H9 (cell line): ENCODE data around the gene BRWD1. TPM values are rescaled to one million over a fixed set of nuclear protein-coding genes. Genes with fewer than 3 reads are reported as not detected.

Experiments used
- DNase-seq: peaks from one replicate; pipeline ENCODE4 v3.0.0-alpha.2; 2017
- H2AFZ ChIP-seq: one replicate; pipeline ENCODE4 v1.6.1; 2013; ENCODE audit warnings: mild to moderate bottlenecking, low read length, control low read depth, moderate library complexity
- H2AK5ac ChIP-seq: 2 replicates; pipeline ENCODE4 v1.6.1; 2013; ENCODE audit warnings: low read length, control low read depth, mixed read lengths; ENCODE audit not compliant: insufficient read length
- H2BK120ac ChIP-seq: one replicate; pipeline ENCODE4 v1.6.1; 2013; ENCODE audit warnings: low read depth, mild to moderate bottlenecking, low read length, control low read depth, inconsistent platforms; ENCODE audit not compliant: poor library complexity, severe bottlenecking
- H2BK12ac ChIP-seq: 2 replicates; pipeline ENCODE4 v1.6.1; 2013; ENCODE audit warnings: low read length, control low read depth, mixed read lengths, low read depth; ENCODE audit not compliant: insufficient read length
- H2BK15ac ChIP-seq: 2 replicates; pipeline ENCODE4 v1.6.1; 2013; ENCODE audit warnings: low read depth, low read length, control low read depth
- H2BK20ac ChIP-seq: one replicate; pipeline ENCODE4 v1.6.1; 2013; ENCODE audit warnings: low read depth, mild to moderate bottlenecking, low read length, control low read depth, inconsistent platforms; ENCODE audit not compliant: poor library complexity, severe bottlenecking
- H2BK5ac ChIP-seq: 2 replicates; pipeline ENCODE4 v1.6.1; 2013; ENCODE audit warnings: low read length, control low read depth, mixed read lengths; ENCODE audit not compliant: insufficient read length
- H3K14ac ChIP-seq: 2 replicates; pipeline ENCODE4 v1.6.1; 2013; ENCODE audit warnings: low read length, control low read depth; ENCODE audit not compliant: insufficient read depth
- H3K18ac ChIP-seq: 2 replicates; pipeline ENCODE4 v1.6.1; 2013; ENCODE audit warnings: low read depth, mild to moderate bottlenecking, mixed read lengths, low read length, control low read depth; ENCODE audit not compliant: insufficient read length
- H3K23ac ChIP-seq: 2 replicates; pipeline ENCODE4 v1.6.1; 2013; ENCODE audit warnings: low read length, control low read depth, mixed read lengths, low read depth; ENCODE audit not compliant: insufficient read length
- H3K23me2 ChIP-seq: 2 replicates; pipeline ENCODE4 v1.6.1; 2013; ENCODE audit warnings: low read depth, mild to moderate bottlenecking, mixed read lengths, low read length, control low read depth; ENCODE audit not compliant: insufficient read length, poor library complexity, severe bottlenecking
- H3K27ac ChIP-seq: 2 replicates; pipeline ENCODE4 v1.5.1; 2013; ENCODE audit warnings: low read length, control low read depth, mixed read lengths, low read depth; ENCODE audit not compliant: insufficient read length
- H3K27me3 ChIP-seq: 2 replicates; pipeline ENCODE4 v1.6.1; 2013; ENCODE audit warnings: low read length, control low read depth, inconsistent platforms; ENCODE audit not compliant: insufficient read depth
- H3K4ac ChIP-seq: 2 replicates; pipeline ENCODE4 v1.6.1; 2013; ENCODE audit warnings: low read depth, mild to moderate bottlenecking, control low read depth, inconsistent platforms, low read length, moderate library complexity
- H3K4me1 ChIP-seq: 2 replicates; pipeline ENCODE4 v1.6.1; 2013; ENCODE audit warnings: low read length, control low read depth, inconsistent platforms; ENCODE audit not compliant: insufficient read depth
- H3K4me2 ChIP-seq: 2 replicates; pipeline ENCODE4 v1.6.1; 2013; ENCODE audit warnings: low read length, control low read depth, mixed read lengths; ENCODE audit not compliant: insufficient read length, insufficient read depth
- H3K56ac ChIP-seq: 2 replicates; pipeline ENCODE4 v1.6.1; 2013; ENCODE audit warnings: low read depth, mild to moderate bottlenecking, mixed read lengths, low read length, control low read depth; ENCODE audit not compliant: insufficient read length
- H3K79me1 ChIP-seq: 2 replicates; pipeline ENCODE4 v1.6.1; 2013; ENCODE audit warnings: low read depth, mild to moderate bottlenecking, moderate library complexity, low read length, control low read depth, inconsistent platforms; ENCODE audit not compliant: insufficient read depth, poor library complexity, severe bottlenecking
- H3K79me2 ChIP-seq: 2 replicates; pipeline ENCODE4 v1.6.1; 2013; ENCODE audit warnings: low read length, control low read depth, inconsistent platforms; ENCODE audit not compliant: insufficient read depth
- H3K9ac ChIP-seq: 2 replicates; pipeline ENCODE4 v1.6.1; 2013; ENCODE audit warnings: low read length, control low read depth, mixed read lengths; ENCODE audit not compliant: insufficient read length; ENCODE audit errors: extremely low read depth
- H3K9me3 ChIP-seq: one replicate; pipeline ENCODE4 v1.6.1; 2013; ENCODE audit warnings: low read depth, low read length, inconsistent platforms; ENCODE audit not compliant: control insufficient read depth
- H3T11ph ChIP-seq: one replicate; pipeline ENCODE4 v1.6.1; 2013; ENCODE audit warnings: mild to moderate bottlenecking, low read length, control low read depth, inconsistent platforms
- H4K20me1 ChIP-seq: one replicate; pipeline ENCODE4 v1.6.1; 2013; ENCODE audit not compliant: control insufficient read depth, insufficient read length, insufficient read depth
- H4K5ac ChIP-seq: 2 replicates; pipeline ENCODE4 v1.6.1; 2013; ENCODE audit warnings: low read depth, mild to moderate bottlenecking, mixed read lengths, low read length, control low read depth; ENCODE audit not compliant: insufficient read length
- H4K8ac ChIP-seq: replicated peaks from 2 replicates; pipeline ENCODE4 v1.6.1; 2013; ENCODE audit warnings: low read length, control low read depth, mixed read lengths, low read depth; ENCODE audit not compliant: insufficient read length
- H4K91ac ChIP-seq: 2 replicates; pipeline ENCODE4 v1.6.1; 2013; ENCODE audit warnings: low read depth, mild to moderate bottlenecking, moderate library complexity, mixed read lengths, low read length, control low read depth; ENCODE audit not compliant: insufficient read length
- H3K27ac Mint-ChIP-seq, 3 experiments: 2 replicates in 2 of 3; 3 replicates in 1 of 3; pipeline ENCODE4 v1.8.0; 2020 to 2021; ENCODE audit warnings: mixed read lengths in 3 of 3, mild to moderate bottlenecking in 1 of 3, moderate library complexity in 1 of 3
- H3K27me3 Mint-ChIP-seq: 2 replicates; pipeline ENCODE4 v1.8.0; 2021; ENCODE audit warnings: low read depth, mild to moderate bottlenecking, moderate library complexity, mixed read lengths
- H3K36me3 Mint-ChIP-seq, 3 experiments: 2 replicates in 2 of 3; 3 replicates in 1 of 3; pipeline ENCODE4 v1.8.0; 2020 to 2021; ENCODE audit warnings: low read depth in 3 of 3, mixed read lengths in 3 of 3; ENCODE audit not compliant: insufficient read depth in 1 of 3
- H3K4me1 Mint-ChIP-seq, 2 experiments: 2 replicates each; pipeline ENCODE4 v1.8.0; 2020; ENCODE audit warnings: mixed read lengths in 2 of 2
- H3K4me3 Mint-ChIP-seq, 2 experiments: 2 replicates in 1 of 2; 3 replicates in 1 of 2; pipeline ENCODE4 v1.8.0; 2020 to 2021; ENCODE audit warnings: mild to moderate bottlenecking in 2 of 2, mixed read lengths in 2 of 2, moderate library complexity in 1 of 2
- H3K9me3 Mint-ChIP-seq, 2 experiments: 2 replicates in 1 of 2; 3 replicates in 1 of 2; pipeline ENCODE4 v1.8.0; 2020; ENCODE audit warnings: mild to moderate bottlenecking in 2 of 2, mixed read lengths in 2 of 2, moderate library complexity in 1 of 2
- WGBS: extraction: QIAGEN DNeasy Blood & Tissue Kit; methylation state at CpG from one replicate; pipeline ENCODE4 v1.1.7; 2013; ENCODE audit warnings: missing lambda C conversion rate, low lambda C conversion rate, mixed read lengths; ENCODE audit not compliant: insufficient read length; ENCODE audit errors: extremely low coverage; 5-methylcytosine and 5-hydroxymethylcytosine counted together
- total RNA-seq: library from RNA; stranded (reverse); gene quantifications from 2 replicates; pipeline ENCODE4 v1.2.1, GENCODE V29; 2021
- TF ChIP-seq, protein P1 (sequence below): fragments of 200-600 bp; sonication (generic); conservative IDR thresholded peaks from 3 replicates; pipeline ENCODE4 v1.8.0; 2021; ENCODE audit warnings: antibody characterized with exemption, mild to moderate bottlenecking

The BRWD1 gene
- total RNA-seq, 1 experiment from 2014 or later, result 48.4 TPM

DNA sequence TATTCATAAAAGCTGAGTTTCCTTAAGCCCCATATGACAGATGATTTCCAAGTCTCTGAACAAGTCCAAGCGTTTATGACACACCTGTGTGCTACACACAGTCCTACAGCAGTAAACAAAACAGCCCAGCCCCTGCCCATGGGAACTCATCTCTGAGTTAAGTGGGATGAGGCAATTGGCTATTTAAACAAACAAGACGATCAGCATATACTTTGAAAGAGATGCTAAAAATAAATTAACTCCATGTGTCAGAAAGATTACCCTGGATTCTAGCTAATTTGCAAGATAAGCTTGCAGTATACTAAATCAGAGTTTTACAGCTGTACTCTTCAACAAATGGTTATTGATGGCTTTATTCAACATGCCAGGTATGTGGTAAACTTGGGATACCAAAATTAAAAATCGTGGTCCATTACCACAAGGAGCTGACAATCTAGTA lies 137.1 kb downstream of the BRWD1 start:
- Histone ChIP-seq H4K8ac (no peak overlapping the region), H3K14ac (no peak overlapping the region), H2BK12ac (no peak overlapping the region), H3K56ac (no peak overlapping the region), H3K27ac (no peak overlapping the region), H2BK120ac (no peak overlapping the region), H2BK20ac (no peak overlapping the region), H3T11ph (no peak overlapping the region), H2BK15ac (no peak overlapping the region), H3K27me3 (no peaks in the 10 kb centered on the region), H4K5ac (no peak overlapping the region), H2AFZ (no peak overlapping the region), H3K18ac (no peak overlapping the region), H3K23ac (no peak overlapping the region), H3K79me2 (no peaks in the 10 kb centered on the region), H2BK5ac (no peak overlapping the region), H3K23me2 (no peaks in the 10 kb centered on the region), H3K9me3 (no peaks in the 10 kb centered on the region), H4K20me1 (no peaks in the 10 kb centered on the region), H4K91ac (no peak overlapping the region), H3K79me1 (no peaks in the 10 kb centered on the region), H3K4me2 (no peak overlapping the region), H2AK5ac (no peak overlapping the region), H3K4ac (no peak overlapping the region), H3K4me1 (no peaks in the 10 kb centered on the region), H3K9ac (no peak overlapping the region)
- Mint-ChIP-seq H3K27me3 (no peaks in the 10 kb centered on the region), H3K27ac (no peak overlapping the region; a peak in 1 of 7 replicates), H3K36me3 (peaks cover 32 to 66% (median 56%) of the 10 kb centered on the region in 3 experiments; a peak in 6 of 7 replicates), H3K4me3 (no peak overlapping the region), H3K9me3 (no peaks in the 10 kb centered on the region), H3K4me1 (no peaks in the 10 kb centered on the region)
- WGBS, result no CpG with 5 or more reads among the region's 3 CpGs
- TF ChIP-seq, protein P1, sequence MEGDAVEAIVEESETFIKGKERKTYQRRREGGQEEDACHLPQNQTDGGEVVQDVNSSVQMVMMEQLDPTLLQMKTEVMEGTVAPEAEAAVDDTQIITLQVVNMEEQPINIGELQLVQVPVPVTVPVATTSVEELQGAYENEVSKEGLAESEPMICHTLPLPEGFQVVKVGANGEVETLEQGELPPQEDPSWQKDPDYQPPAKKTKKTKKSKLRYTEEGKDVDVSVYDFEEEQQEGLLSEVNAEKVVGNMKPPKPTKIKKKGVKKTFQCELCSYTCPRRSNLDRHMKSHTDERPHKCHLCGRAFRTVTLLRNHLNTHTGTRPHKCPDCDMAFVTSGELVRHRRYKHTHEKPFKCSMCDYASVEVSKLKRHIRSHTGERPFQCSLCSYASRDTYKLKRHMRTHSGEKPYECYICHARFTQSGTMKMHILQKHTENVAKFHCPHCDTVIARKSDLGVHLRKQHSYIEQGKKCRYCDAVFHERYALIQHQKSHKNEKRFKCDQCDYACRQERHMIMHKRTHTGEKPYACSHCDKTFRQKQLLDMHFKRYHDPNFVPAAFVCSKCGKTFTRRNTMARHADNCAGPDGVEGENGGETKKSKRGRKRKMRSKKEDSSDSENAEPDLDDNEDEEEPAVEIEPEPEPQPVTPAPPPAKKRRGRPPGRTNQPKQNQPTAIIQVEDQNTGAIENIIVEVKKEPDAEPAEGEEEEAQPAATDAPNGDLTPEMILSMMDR, result no peak
- no peak for DNase-seq
